H1 (cell line): ENCODE results near the gene MAPK8. TPM values are rescaled to one million over a fixed set of nuclear protein-coding genes. Genes with fewer than 3 reads are reported as not detected.

ENCODE experiments used
- BRCA1 ChIP-seq: IDR thresholded peaks from 2 replicates; pipeline ENCODE4 v1.6.1; 2012; ENCODE audit warnings: low read depth, low read length, improper control_type of control experiment
- CBX5 ChIP-seq: fragments of 300-800, 300-1000 bp; sonication (generic); IDR thresholded peaks from 2 replicates; pipeline ENCODE4 v1.7.1; 2016; ENCODE audit warnings: antibody characterized with exemption, low read length, low read depth
- EZH2 ChIP-seq: fragments of 200-600 bp; sonication (generic); IDR thresholded peaks from 2 replicates; pipeline ENCODE4 v1.7.1; 2012; ENCODE audit warnings: low read depth, mild to moderate bottlenecking, moderate library complexity, low read length, inconsistent platforms; ENCODE audit not compliant: severe bottlenecking
- USF2 ChIP-seq: IDR thresholded peaks from 2 replicates; pipeline ENCODE4 v1.6.1; 2011; ENCODE audit warnings: low read length, improper control_type of control experiment
- polyA plus RNA-seq, 7 experiments: library from polyadenylated mRNA; depleted of rRNA in 3 of 7; stranded (reverse) in 5 of 7; unstranded in 2 of 7; fragments of >200 nt in 5 of 7; fragments of 200-250 nt in 2 of 7; gene quantifications; 1 replicate in 5 of 7; 2 replicates in 1 of 7; 4 replicates in 1 of 7; pipeline versions ENCODE4 v1.2.1 to v1.2.3, GENCODE V29; 2011 to 2013; ENCODE audit warnings: missing spikeins in 2 of 7, mixed read lengths in 2 of 7
- total RNA-seq: library from RNA; stranded (reverse); fragmentation: NEBNext Ultra II Directional; extraction: Animal tissue kit (Norgen Biotek cat#: 25700); gene quantifications from 2 replicates; pipeline ENCODE4 v1.2.1, GENCODE V29; 2021

MAPK8 gene
- total and polyA plus RNA-seq, 2 of the 8 experiments (the other 6 are each of a cell fraction or from before 2014, with no cell fraction given) = 23.3 to 71.3 TPM

GRCh38 chr10:48470115-48470892 is 163.8 kb downstream of the MAPK8 start (continued):
- TF ChIP-seq EZH2 (no peak), BRCA1 (no peak), USF2 (no peak), CBX5 (no peak)
